ENCODE measurements around the gene ENTPD6.

ENTPD6 gene

GRCh38 chr20:25259358-25259757, 63.8 kb downstream of the ENTPD6 start:
- TF ChIP-seq TCF12 (IDR thresholded peaks at IDR 0.05; ENCODE audit: low read depth) (no peak), REST (IDR thresholded peaks at IDR 0.05; ENCODE audit: low read depth) (no peak), EP300 (IDR thresholded peaks at IDR 0.05; ENCODE audit: borderline replicate concordance) (no peak), USF1 (IDR thresholded peaks at IDR 0.05) (no peak), MAX (IDR thresholded peaks at IDR 0.05) (no peak), YY1 (IDR thresholded peaks at IDR 0.05; ENCODE audit: low read depth) (no peak), ZBTB7A (IDR thresholded peaks at IDR 0.05; ENCODE audit: low read depth) (no peak), CREB1 (IDR thresholded peaks at IDR 0.05; ENCODE audit: low read depth) (no peak), TEAD4 (IDR thresholded peaks at IDR 0.05) (no peak), TAF1 (IDR thresholded peaks at IDR 0.05; ENCODE audit: low read depth) (no peak), RAD21 (IDR thresholded peaks at IDR 0.05; ENCODE audit: low read depth) (no peak), NFIC (IDR thresholded peaks at IDR 0.05) (no peak), FOXM1 (IDR thresholded peaks at IDR 0.05; ENCODE audit: borderline replicate concordance, low read depth) (no peak)

GRCh38 chr20:25259788-25260254, 64.3 kb downstream of the ENTPD6 start:
- no peak for TF ChIP-seq EP300 (IDR thresholded peaks at IDR 0.05; ENCODE audit: borderline replicate concordance)
- no peak for TF ChIP-seq RAD21 (IDR thresholded peaks at IDR 0.05; ENCODE audit: low read depth)
- TF ChIP-seq YY1 (IDR thresholded peaks at IDR 0.05; ENCODE audit: low read depth), result no peak
- TF ChIP-seq ZBTB7A (IDR thresholded peaks at IDR 0.05; ENCODE audit: low read depth), result no peak
- no peak for TF ChIP-seq CEBPB (IDR thresholded peaks at IDR 0.05)
- TF ChIP-seq FOXM1 (IDR thresholded peaks at IDR 0.05; ENCODE audit: borderline replicate concordance, low read depth), result no peak
- no peak for TF ChIP-seq MAX (IDR thresholded peaks at IDR 0.05)
- no peak for TF ChIP-seq EGR1 (IDR thresholded peaks at IDR 0.05)
- no peak for TF ChIP-seq TAF1 (IDR thresholded peaks at IDR 0.05; ENCODE audit: low read depth)
- no peak for TF ChIP-seq USF1 (IDR thresholded peaks at IDR 0.05)
- TF ChIP-seq CREB1 (IDR thresholded peaks at IDR 0.05; ENCODE audit: low read depth), result no peak
- no peak for TF ChIP-seq TCF12 (IDR thresholded peaks at IDR 0.05; ENCODE audit: low read depth)
- TF ChIP-seq TEAD4 (IDR thresholded peaks at IDR 0.05), result no peak
- no peak for TF ChIP-seq NFIC (IDR thresholded peaks at IDR 0.05)

GRCh38 chr20:25269057-25269832, 73.7 kb downstream of the ENTPD6 start:
- TF ChIP-seq FOXM1 (IDR thresholded peaks at IDR 0.05; ENCODE audit: borderline replicate concordance, low read depth) (no peak), TAF1 (IDR thresholded peaks at IDR 0.05; ENCODE audit: low read depth) (no peak), CEBPB (IDR thresholded peaks at IDR 0.05) (no peak), NFIC (IDR thresholded peaks at IDR 0.05) (no peak), USF1 (IDR thresholded peaks at IDR 0.05) (no peak), EGR1 (IDR thresholded peaks at IDR 0.05) (no peak), CREB1 (IDR thresholded peaks at IDR 0.05; ENCODE audit: low read depth) (no peak), RAD21 (IDR thresholded peaks at IDR 0.05; ENCODE audit: low read depth) (no peak)

- TF ChIP-seq CREB1 (IDR thresholded peaks at IDR 0.05; ENCODE audit: low read depth), result no peak
- no peak for TF ChIP-seq EP300 (IDR thresholded peaks at IDR 0.05; ENCODE audit: borderline replicate concordance)
- TF ChIP-seq RAD21 (IDR thresholded peaks at IDR 0.05; ENCODE audit: low read depth), result no peak
- TF ChIP-seq CEBPB (IDR thresholded peaks at IDR 0.05), result no peak
- TF ChIP-seq REST (IDR thresholded peaks at IDR 0.05; ENCODE audit: low read depth), result no peak
- no peak for TF ChIP-seq TEAD4 (IDR thresholded peaks at IDR 0.05)
Measured at GRCh38 chr20:25269833-25270170, 74.3 kb downstream of the ENTPD6 start.

- TF ChIP-seq USF1 (IDR thresholded peaks at IDR 0.05), result no peak
- TF ChIP-seq TEAD4 (IDR thresholded peaks at IDR 0.05), result no peak
- TF ChIP-seq FOXM1 (IDR thresholded peaks at IDR 0.05; ENCODE audit: borderline replicate concordance, low read depth), result no peak
- no peak for TF ChIP-seq EGR1 (IDR thresholded peaks at IDR 0.05)
- no peak for TF ChIP-seq TAF1 (IDR thresholded peaks at IDR 0.05; ENCODE audit: low read depth)
- no peak for TF ChIP-seq TCF12 (IDR thresholded peaks at IDR 0.05; ENCODE audit: low read depth)
- no peak for TF ChIP-seq YY1 (IDR thresholded peaks at IDR 0.05; ENCODE audit: low read depth)
- TF ChIP-seq REST (IDR thresholded peaks at IDR 0.05; ENCODE audit: low read depth), result no peak
- no peak for TF ChIP-seq EP300 (IDR thresholded peaks at IDR 0.05; ENCODE audit: borderline replicate concordance)
- TF ChIP-seq CEBPB (IDR thresholded peaks at IDR 0.05), result no peak
- no peak for TF ChIP-seq ZBTB7A (IDR thresholded peaks at IDR 0.05; ENCODE audit: low read depth)
- TF ChIP-seq MAX (IDR thresholded peaks at IDR 0.05), result no peak
- TF ChIP-seq RAD21 (IDR thresholded peaks at IDR 0.05; ENCODE audit: low read depth), result no peak
- TF ChIP-seq CREB1 (IDR thresholded peaks at IDR 0.05; ENCODE audit: low read depth), result no peak
- no peak for TF ChIP-seq NFIC (IDR thresholded peaks at IDR 0.05)
Measured at GRCh38 chr20:25270829-25271251, 75.3 kb downstream of the ENTPD6 start.
